ENCODE measurements around the gene CACNA1H. TPM values are rescaled to one million over a fixed set of nuclear protein-coding genes. Genes with fewer than 3 reads are reported as not detected.
A peak's percentile ranks its signal among the peaks of the same experiment; 100 is the strongest.
"Not testable (repeated sequence)": the region's sequence is repeated elsewhere in the genome, so short reads cannot be mapped to it uniquely, and the experiment has no call there.

Gene CACNA1H
- total RNA-seq, 3 donors from 2014 or later (not counting 1 experiment from before 2014, with no cell fraction given), result 1.1 to 1.5 (median 1.3) TPM

DNA sequence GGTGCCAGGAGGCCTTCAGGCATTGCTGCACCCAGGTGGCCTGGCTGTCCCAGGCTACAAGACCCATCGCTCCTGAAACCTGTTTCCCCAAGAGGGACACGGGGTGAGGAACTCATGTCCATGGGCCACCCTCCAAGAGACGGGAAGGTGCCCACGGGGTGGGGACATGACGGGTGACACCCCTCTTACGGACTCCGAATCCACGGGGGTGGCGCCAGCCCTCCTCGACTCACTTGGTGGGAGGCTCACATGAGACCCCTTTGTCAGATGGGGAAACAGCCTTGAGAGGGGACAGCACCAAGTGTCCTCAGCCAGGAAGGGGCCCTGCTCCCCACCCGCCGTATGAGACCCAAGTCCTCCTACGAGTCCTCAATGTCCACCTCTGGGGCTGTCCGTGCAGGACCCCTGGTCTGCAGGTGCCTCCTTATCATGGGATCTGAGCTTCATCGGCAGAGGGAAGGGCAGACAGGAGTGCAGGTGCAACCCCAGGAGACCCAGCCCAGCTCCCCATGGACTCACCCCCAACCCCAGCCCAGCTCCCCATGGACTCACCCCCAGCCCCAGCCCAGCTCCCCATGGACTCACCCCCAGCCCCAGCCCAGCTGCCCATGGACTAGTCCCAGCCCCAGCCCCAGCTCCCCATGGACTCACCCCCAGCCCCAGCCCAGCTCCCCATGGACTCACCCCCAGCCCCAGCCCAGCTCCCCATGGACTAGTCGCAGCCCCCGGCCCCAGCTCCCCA, 77.7 kb downstream of the CACNA1H start:
- H3K27ac Mint-ChIP-seq; H3K9me3 ChIP-seq (ENCODE audit: control insufficient read depth, insufficient read depth, low read length); H3K36me3 Mint-ChIP-seq; H3K36me3 ChIP-seq (ENCODE audit: control insufficient read depth, insufficient read depth, low read length); H3K4me1 ChIP-seq (ENCODE audit: control insufficient read depth, insufficient read depth, low read length); intact Hi-C loops (cut with micrococcal nuclease); H3K27me3 Mint-ChIP-seq (ENCODE audit: low read depth in 2 of 2); H3K9me3 Mint-ChIP-seq; ATAC-seq; H3K4me3 ChIP-seq (ENCODE audit: low read length); DNase-seq; H3K4me1 Mint-ChIP-seq; H3K27me3 ChIP-seq (ENCODE audit: control insufficient read depth, insufficient read depth, low read length); H3K4me3 Mint-ChIP-seq; H3K27ac ChIP-seq (ENCODE audit: low read length): not testable (repeated sequence)
- 84% methylated on average over 17 of the region's 17 CpGs for WGBS (ENCODE audit: insufficient coverage)

GRCh38 chr16:1231301-1231700, 78.4 kb downstream of the CACNA1H start:
- H3K27ac ChIP-seq (ENCODE audit: low read length); H3K36me3 ChIP-seq (ENCODE audit: control insufficient read depth, insufficient read depth, low read length); H3K27me3 ChIP-seq (ENCODE audit: control insufficient read depth, insufficient read depth, low read length); H3K9me3 ChIP-seq (ENCODE audit: control insufficient read depth, insufficient read depth, low read length); H3K4me3 ChIP-seq (ENCODE audit: low read length); ATAC-seq; H3K9me3 Mint-ChIP-seq; H3K4me1 ChIP-seq (ENCODE audit: control insufficient read depth, insufficient read depth, low read length); intact Hi-C loops (cut with micrococcal nuclease); H3K4me1 Mint-ChIP-seq; H3K4me3 Mint-ChIP-seq; H3K36me3 Mint-ChIP-seq; H3K27me3 Mint-ChIP-seq (ENCODE audit: low read depth in 2 of 2); DNase-seq; H3K27ac Mint-ChIP-seq: not testable (repeated sequence)
- WGBS (ENCODE audit: insufficient coverage), result 78% methylated on average over 5 of the region's 7 CpGs

DNA sequence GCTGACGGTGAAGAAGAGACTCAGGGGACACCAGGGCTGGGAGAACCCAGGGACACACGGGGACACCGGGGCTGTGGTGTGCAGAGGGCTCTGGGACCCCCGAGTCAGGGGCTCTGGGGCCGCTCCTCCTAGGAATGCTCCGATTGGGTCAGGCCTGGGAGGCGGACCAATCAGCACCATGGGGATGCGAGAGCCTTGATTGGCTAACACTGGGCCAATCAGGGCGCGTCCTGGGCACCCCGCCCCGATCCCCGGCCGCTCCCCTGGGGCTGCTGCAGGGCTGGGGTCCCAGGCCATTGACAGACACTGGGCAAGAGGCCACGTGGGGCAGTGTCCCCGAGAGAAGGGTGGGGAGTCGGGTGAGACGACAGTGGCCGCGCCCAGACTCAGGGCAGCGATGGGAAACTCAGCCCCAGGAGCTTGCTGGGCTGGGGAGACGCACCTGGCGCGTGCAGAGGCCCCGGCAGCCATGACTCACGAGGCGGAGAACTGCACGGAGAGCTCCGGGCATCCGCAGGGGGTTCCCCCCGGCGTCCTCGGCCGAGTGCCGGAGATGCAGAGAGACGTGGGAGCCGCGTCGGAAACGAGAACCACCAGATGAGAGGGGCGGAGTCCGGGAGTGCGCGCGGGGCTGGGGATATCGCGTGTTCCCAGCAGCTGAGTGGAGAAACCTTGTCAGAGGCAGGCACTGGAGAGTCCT, 79.3 kb downstream of the CACNA1H start:
- H3K27ac ChIP-seq (ENCODE audit: low read length); H3K36me3 Mint-ChIP-seq; H3K4me3 Mint-ChIP-seq; H3K27ac Mint-ChIP-seq; H3K4me1 Mint-ChIP-seq; H3K9me3 ChIP-seq (ENCODE audit: control insufficient read depth, insufficient read depth, low read length); H3K27me3 Mint-ChIP-seq (ENCODE audit: low read depth in 2 of 2); H3K9me3 Mint-ChIP-seq; DNase-seq; intact Hi-C loops (cut with micrococcal nuclease); H3K4me3 ChIP-seq (ENCODE audit: low read length); H3K4me1 ChIP-seq (ENCODE audit: control insufficient read depth, insufficient read depth, low read length); H3K36me3 ChIP-seq (ENCODE audit: control insufficient read depth, insufficient read depth, low read length); H3K27me3 ChIP-seq (ENCODE audit: control insufficient read depth, insufficient read depth, low read length): not testable (repeated sequence)
- peak in 1 of 3 donors; percentile 34 for ATAC-seq
- no CpG with 5 or more reads among the region's 47 CpGs for WGBS (ENCODE audit: insufficient coverage)

GRCh38 chr16:1236659-1237058, 83.8 kb downstream of the CACNA1H start:
- H3K4me3 ChIP-seq (ENCODE audit: low read length); DNase-seq; H3K4me1 Mint-ChIP-seq; H3K27ac Mint-ChIP-seq; intact Hi-C loops (cut with micrococcal nuclease); H3K9me3 ChIP-seq (ENCODE audit: control insufficient read depth, insufficient read depth, low read length); H3K36me3 Mint-ChIP-seq; H3K4me3 Mint-ChIP-seq; H3K4me1 ChIP-seq (ENCODE audit: control insufficient read depth, insufficient read depth, low read length); H3K27ac ChIP-seq (ENCODE audit: low read length); H3K9me3 Mint-ChIP-seq; H3K36me3 ChIP-seq (ENCODE audit: control insufficient read depth, insufficient read depth, low read length); H3K27me3 ChIP-seq (ENCODE audit: control insufficient read depth, insufficient read depth, low read length); H3K27me3 Mint-ChIP-seq (ENCODE audit: low read depth in 2 of 2): not testable (repeated sequence)
- WGBS (ENCODE audit: insufficient coverage), result no CpG with 5 or more reads among the region's 29 CpGs
- peak; percentile 82 to 99 (median 95) for ATAC-seq

DNA sequence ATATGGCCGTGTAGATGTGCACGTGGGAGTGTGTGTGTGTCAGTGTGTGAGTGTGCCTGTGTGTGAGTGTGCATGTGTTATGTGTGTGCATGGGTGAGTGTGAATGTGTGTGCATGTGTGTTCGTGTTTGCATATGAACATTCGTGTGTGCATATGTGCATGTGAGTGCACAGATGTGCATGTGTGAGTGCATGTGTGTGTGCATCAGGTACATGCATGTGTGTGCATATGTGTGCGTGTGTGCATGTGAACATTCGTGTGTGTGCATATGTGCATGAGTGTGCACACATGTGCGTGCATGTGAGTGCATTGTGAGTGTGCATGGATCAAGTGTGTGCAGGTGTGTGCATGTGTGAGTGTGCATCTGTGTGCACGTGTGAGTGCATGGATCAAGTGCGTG, 85.1 kb downstream of the CACNA1H start:
- Histone ChIP-seq H3K4me1 (ENCODE audit: control insufficient read depth, insufficient read depth, low read length) (no peaks in the 10 kb centered on the region), H3K4me3 (ENCODE audit: low read length) (no peak overlapping the region), H3K27me3 (ENCODE audit: control insufficient read depth, insufficient read depth, low read length) (no peaks in the 10 kb centered on the region), H3K9me3 (ENCODE audit: control insufficient read depth, insufficient read depth, low read length) (no peaks in the 10 kb centered on the region), H3K27ac (ENCODE audit: low read length) (no peak overlapping the region), H3K36me3 (ENCODE audit: control insufficient read depth, insufficient read depth, low read length) (no peaks in the 10 kb centered on the region)
- DNase-seq (no peak), ATAC-seq (no peak)
- 89% methylated on average over 9 of the region's 9 CpGs for WGBS (ENCODE audit: insufficient coverage)
- no peaks in the 10 kb centered on the region for H3K27me3 Mint-ChIP-seq (ENCODE audit: low read depth in 2 of 2)
- no peaks in the 10 kb centered on the region for H3K4me1 Mint-ChIP-seq
- H3K9me3 Mint-ChIP-seq, result no peaks in the 10 kb centered on the region
- H3K36me3 Mint-ChIP-seq, result no peaks in the 10 kb centered on the region
- TF ChIP-seq, protein P1, sequence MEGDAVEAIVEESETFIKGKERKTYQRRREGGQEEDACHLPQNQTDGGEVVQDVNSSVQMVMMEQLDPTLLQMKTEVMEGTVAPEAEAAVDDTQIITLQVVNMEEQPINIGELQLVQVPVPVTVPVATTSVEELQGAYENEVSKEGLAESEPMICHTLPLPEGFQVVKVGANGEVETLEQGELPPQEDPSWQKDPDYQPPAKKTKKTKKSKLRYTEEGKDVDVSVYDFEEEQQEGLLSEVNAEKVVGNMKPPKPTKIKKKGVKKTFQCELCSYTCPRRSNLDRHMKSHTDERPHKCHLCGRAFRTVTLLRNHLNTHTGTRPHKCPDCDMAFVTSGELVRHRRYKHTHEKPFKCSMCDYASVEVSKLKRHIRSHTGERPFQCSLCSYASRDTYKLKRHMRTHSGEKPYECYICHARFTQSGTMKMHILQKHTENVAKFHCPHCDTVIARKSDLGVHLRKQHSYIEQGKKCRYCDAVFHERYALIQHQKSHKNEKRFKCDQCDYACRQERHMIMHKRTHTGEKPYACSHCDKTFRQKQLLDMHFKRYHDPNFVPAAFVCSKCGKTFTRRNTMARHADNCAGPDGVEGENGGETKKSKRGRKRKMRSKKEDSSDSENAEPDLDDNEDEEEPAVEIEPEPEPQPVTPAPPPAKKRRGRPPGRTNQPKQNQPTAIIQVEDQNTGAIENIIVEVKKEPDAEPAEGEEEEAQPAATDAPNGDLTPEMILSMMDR (IDR thresholded peaks at IDR 0.05), result no peak
- intact Hi-C loops (cut with micrococcal nuclease), result no loop called here
- no peak overlapping the region for H3K4me3 Mint-ChIP-seq
- no peak overlapping the region for H3K27ac Mint-ChIP-seq

GRCh38 chr16:1238909-1239308, 86.0 kb downstream of the CACNA1H start:
- WGBS (ENCODE audit: insufficient coverage), result 75% methylated on average over 16 of the region's 23 CpGs
- intact Hi-C loops (cut with micrococcal nuclease); H3K4me3 Mint-ChIP-seq; H3K27ac Mint-ChIP-seq; H3K4me1 Mint-ChIP-seq; H3K36me3 Mint-ChIP-seq; H3K4me3 ChIP-seq (ENCODE audit: low read length); H3K27me3 Mint-ChIP-seq (ENCODE audit: low read depth in 2 of 2); H3K4me1 ChIP-seq (ENCODE audit: control insufficient read depth, insufficient read depth, low read length); ATAC-seq; H3K9me3 Mint-ChIP-seq; H3K36me3 ChIP-seq (ENCODE audit: control insufficient read depth, insufficient read depth, low read length); DNase-seq; H3K27me3 ChIP-seq (ENCODE audit: control insufficient read depth, insufficient read depth, low read length); H3K27ac ChIP-seq (ENCODE audit: low read length); H3K9me3 ChIP-seq (ENCODE audit: control insufficient read depth, insufficient read depth, low read length): not testable (repeated sequence)

DNA sequence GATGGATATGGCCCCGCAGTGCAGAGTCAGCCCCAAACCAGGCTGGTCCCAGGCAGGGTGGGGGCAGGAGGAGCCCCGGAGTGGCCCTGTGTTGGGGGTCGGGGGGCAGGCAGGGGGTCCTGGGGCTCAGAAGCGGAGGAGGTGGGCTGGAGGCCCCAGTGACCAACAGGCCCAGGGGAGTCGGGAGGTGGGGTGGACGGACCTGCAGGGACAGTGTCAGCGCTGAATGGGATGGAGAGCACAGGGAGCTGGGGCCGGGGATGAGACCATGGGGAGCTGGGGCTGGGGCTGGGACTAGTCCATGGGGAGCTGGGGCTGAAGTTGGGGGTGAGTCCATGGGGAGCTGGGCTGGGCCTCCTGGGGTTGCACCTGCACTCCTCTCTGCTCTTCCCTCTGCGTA, 86.7 kb downstream of the CACNA1H start:
- H3K27ac ChIP-seq (ENCODE audit: low read length); H3K9me3 ChIP-seq (ENCODE audit: control insufficient read depth, insufficient read depth, low read length); H3K27ac Mint-ChIP-seq; ATAC-seq; H3K4me3 ChIP-seq (ENCODE audit: low read length); intact Hi-C loops (cut with micrococcal nuclease); H3K4me3 Mint-ChIP-seq; H3K4me1 Mint-ChIP-seq; H3K27me3 Mint-ChIP-seq (ENCODE audit: low read depth in 2 of 2); H3K36me3 ChIP-seq (ENCODE audit: control insufficient read depth, insufficient read depth, low read length); DNase-seq; H3K27me3 ChIP-seq (ENCODE audit: control insufficient read depth, insufficient read depth, low read length); H3K36me3 Mint-ChIP-seq; H3K9me3 Mint-ChIP-seq; H3K4me1 ChIP-seq (ENCODE audit: control insufficient read depth, insufficient read depth, low read length): not testable (repeated sequence)
- WGBS (ENCODE audit: insufficient coverage), result 88% methylated on average over 6 of the region's 9 CpGs

Measured in natural killer cell (primary cell).